T follicular helper cell (primary cell): ENCODE measurements around the gene PTGR1.
"Not testable (repeated sequence)": the region's sequence is repeated elsewhere in the genome, so short reads cannot be mapped to it uniquely, and the experiment has no call there.

Source experiments
- DNase-seq: peaks from one replicate; pipeline ENCODE4 v3.0.0-alpha.2; 2020; ENCODE audit warnings: low read depth

The PTGR1 gene

DNA sequence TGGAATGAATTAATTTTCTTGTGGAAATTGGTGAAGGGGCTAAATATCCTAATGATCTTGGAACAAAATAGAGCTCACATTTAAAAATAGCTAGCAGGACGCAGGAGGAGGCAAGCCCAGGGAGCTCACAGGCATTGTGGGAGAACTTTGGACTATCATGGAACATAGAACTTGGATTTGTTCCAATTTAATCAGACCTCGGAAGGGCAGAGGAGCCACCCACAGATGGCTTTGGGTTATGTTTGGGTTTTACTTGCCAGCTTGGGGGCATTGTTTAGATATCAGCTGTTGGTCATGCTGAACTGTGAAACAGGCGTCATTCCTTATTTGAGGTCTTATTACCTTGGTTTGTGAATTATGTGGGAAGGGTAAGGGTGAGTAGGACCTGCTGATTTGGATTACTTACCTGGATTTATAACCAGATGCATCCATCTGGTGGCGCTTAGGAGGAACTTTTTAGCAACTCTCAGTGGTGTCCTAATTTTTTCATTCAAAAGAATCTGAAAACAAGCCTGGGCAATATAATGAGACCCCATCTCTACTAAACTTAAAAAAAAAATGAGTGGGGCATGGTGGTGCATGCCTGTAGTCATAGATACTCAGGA, 14.1 kb upstream of the PTGR1 start:
- DNase-seq: no peak

DNA sequence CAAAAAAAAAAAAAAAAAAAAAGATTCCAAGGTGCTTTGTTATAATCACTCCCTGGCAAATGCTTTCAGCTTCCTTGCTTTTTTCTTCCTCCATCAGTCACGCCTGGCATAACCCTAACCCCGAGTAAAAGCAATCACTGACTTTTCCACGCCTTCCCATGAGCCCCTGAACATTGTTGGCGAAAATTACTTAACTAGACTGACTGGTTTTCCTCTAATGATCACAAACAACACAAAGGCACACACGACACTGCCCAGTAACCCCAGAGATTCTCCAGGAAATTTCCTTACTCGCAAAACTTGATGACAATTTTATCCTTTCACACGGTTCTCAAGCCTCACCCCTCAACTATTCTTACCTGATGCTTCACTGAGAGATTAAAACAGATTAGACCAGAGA, 11.4 kb upstream of the PTGR1 start:
- no peak for DNase-seq

DNA sequence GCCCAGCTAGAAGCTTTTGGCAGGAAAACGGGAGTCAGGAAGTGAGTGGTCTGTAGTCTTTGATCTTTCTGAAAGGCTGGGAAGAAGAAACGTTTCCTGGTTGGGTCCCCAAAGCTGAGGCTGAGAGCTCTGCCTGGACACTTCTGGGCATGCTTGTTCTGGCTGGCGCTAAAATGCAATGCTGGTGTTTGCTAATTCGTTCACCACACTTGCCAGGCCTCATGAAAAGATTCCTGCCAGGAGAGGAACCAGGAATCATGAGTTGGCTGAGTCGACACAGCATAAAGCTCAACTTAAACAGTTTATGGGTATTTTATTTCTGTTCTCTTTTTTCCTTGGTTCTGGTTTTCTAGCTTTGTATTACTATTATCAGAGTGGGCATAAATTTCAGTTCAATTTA, 10.7 kb upstream of the PTGR1 start:
- DNase-seq: no peak

DNA sequence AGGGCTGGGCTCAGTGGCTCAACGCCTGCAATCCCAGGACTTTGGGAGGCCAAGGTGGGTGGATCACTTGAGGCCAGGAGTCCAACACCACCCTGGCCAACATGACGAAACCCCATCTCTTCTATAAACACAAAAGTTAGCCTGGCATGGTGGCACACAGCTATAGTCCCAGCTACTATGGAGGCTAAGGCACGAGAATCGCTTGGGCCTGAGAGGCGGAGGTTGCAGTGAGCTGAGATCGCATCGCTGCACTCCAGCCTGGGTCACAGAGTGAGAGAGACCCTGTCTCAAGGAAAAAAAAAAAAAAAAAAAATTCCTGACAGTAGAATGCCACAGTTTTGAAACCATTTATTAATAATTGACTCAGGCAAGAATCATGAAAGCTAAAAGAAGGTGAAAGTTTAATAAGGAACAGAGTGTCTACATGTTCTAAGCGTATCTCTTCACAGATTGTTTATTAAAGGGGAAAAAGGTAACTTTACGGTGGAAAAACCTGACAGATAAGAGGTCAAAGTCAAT, 5.7 kb upstream of the PTGR1 start:
- DNase-seq: no peak

DNA sequence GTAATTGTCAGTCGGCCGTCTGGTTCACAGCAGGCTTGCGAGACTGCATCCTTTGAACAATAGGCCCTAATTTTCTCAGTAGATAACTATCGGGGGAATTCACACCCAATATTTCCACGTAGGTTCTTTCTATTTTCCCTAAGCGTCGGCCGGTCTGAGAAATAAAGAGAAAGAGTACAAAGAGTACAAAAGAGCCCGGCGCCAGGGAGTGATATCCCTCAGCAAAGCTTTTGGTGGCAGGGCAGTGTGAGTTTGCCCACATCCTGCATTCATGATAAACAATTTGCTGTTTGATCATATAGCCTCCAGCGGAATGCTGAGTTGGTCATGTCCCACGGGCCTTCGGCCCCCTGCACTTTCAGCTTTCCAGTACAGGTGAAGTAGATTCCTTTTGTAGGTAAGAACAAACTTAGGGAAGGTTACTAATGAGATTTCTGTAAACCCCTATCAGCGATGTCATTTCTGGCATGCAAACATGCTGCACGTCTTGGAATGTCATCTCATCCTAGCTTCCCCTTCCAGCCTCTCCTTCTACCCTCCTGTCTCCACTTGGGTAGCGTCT, 4.7 kb upstream of the PTGR1 start:
- DNase-seq: no peak

DNA sequence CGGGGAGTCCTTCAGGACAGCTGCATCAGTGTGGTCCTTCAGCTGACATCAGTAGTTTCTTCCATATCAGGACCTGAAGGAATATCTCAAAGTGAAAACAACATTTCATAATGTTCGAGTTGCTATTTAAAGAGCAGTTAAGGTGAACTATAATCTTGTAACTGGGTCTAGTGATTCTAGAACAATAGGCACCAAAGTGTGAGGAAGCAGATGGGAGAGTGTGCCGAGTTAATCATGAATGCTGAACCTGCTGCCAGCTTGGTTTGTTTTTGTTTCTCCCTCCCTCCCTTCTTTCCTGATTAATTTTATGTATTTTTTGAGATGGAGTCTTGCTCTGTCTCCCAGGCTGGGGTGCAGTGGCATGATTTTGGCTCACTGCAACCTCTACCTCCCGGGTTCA, 3.6 kb upstream of the PTGR1 start:
- DNase-seq: no peak

DNA sequence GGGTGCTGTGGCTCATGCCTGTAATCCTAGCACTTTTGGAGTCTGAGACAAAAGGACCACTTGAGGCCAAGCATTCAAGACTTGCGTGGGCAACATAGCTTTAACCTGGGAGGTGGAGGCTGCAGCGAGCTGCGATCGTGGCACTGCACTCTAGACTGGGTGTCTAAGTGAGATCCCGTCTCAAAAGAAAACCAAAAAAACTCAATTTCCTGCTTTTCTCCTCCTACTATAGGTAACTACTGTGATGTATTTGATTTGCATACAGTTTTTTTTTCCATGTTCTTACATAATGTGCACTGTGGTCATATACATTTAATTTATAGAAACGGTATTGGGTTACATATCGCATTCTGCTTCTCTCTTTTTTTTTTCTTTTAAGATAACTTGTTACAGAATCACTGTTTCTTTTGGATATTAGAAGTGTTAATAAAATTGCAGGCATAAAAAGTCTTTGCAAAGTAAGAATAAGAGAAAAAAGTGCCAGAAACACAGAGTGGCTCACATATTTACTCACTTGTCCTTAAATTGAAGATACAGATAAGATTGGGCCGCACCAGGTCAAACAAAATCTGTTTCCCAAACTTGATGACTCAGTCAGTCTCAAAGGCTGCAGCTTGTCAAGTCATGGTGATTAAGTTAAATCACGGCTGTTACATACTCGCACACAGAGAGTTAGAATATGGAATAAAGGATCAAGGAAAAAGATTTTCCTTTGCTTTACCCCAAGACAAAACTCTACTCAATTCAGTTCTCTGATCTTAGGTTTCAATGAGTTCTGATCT, 2.0 kb upstream of the PTGR1 start:
- no peak for DNase-seq

DNA sequence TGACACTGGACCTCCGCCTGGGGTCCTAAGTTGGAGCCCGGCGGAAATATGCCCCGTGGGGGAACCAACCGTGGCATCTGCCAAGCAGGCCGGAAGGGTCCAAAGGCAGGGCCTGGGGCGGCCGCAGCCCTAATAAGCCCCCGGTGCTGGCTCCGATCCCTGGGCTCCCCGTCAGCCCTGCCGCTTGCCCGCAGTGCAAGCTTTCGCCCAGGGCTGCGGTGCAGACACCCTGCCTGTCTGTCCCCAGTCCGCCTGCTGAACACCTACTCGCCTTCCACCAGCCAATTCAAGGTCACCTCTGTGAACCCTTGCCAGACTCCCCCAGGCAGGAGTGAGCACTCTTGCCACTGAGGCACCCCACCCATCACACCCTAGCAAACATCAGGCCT, 502 bp upstream of the PTGR1 start:
- no peak for DNase-seq

DNA sequence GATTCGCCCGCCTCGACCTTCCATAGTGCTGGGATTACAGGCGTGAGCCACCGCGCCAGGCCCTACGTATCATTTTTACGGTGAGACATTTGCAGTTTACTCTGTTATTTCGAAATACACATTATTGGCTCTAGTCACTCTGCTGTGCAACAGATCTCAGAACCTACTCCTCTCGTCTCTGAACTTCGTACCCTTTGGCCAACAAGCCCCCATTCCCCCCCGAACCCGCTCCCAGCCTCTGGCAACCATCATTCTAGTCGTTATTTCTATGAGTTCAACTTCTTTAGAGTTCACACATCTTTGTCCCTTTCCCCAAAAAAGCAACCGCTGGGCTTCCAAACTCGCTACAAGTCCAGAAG, 735 bp downstream of the PTGR1 start:
- DNase-seq: no peak

DNA sequence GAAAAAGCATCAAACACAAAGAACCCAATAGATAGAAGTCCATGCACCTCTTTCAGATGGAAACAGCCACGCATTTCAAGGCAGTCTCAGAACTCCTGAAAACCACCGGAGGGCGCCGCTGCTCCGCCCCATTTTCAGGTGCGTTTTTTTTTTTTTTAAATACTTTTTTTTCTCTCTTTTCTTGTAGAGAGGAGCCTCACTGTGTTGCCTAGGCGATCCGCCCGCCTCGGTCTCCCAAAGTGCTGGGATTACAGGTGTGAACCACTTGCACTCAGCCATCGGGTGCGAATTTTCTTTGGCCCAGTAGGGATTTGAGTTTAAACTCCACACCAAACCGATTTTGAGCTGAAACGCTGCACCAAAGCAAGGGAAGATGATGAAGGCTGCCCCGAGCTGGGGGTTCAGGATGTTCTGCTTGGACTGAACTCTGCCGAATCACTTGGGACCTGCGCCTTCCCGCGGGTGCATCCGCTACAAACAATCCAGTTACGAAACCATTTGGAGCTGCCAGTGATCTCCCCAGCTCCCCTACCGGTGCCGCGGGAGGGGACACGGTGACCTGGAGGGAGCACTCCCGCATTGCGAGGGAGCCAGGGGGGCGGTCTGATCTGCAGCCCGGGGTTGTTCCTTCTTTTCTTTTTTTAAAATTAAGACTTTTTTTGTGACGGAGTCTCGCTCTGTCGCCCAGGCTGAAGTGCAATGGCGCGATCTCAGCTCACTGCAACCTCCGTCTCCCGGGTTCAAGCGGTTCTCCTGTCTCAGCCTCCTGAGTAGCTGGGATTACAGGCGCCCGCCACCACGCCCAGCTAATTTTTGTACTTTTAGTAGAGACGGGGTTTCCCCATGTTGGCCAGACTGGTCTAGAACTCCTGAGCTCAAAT, 1.4 kb downstream of the PTGR1 start:
- peak; percentile 43 for DNase-seq

DNA sequence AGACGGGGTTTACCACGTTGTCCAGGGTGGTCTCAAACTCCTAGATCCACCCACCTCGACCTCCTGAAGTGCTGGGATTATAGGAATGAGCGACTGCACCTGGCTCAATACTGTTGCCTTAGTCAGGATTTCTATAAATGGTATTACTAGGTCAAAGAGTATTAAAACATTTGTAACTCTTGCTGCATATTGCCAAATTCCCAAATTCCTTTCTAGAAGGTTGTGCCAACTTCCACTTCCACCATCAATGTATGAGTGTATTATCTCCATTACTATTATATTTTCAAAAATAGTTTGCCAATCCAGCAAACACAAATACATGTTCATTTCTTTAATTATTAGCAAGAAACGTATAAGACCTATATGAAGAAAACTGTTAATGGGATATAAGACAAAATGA, 10.6 kb downstream of the PTGR1 start:
- DNase-seq: no peak

DNA sequence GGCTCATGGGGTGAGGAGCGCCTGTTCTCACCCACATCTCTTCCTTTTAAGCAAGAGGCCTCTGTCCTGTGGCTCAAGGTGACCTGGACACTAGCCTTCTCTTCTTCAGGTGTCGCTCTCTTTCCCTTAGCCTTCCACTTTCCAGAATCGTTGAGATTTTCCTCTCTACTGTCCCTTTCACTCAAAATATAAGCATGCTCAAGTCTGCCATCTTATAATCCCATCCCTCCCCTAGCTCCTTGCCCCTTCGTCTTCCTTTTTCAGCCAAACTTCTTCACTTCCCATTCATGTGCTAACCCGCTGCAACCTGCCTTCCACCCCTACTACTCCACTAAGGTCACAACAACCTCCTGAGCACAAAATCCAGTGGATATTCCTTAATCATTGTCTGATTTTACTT, 13.1 kb downstream of the PTGR1 start:
- no peak for DNase-seq

DNA sequence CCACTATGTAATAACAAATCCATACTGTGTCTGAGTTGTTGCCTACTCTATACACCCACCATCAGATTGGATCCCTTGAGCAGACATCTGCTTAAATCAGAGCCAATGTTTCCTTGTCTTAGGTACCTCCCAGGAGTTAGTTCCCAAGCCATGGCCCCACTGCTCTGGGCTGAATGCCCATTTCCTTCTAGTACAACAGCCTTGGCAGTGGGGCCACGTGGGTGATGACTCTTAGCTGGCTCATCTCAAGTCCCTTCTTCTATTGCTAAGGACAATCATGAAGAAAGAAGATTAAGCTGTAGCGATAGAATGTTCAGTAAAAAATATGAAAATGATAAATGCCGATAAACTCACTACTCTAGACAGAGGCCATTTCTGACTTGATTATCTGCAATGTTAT, 16.6 kb downstream of the PTGR1 start:
- no peak for DNase-seq

DNA sequence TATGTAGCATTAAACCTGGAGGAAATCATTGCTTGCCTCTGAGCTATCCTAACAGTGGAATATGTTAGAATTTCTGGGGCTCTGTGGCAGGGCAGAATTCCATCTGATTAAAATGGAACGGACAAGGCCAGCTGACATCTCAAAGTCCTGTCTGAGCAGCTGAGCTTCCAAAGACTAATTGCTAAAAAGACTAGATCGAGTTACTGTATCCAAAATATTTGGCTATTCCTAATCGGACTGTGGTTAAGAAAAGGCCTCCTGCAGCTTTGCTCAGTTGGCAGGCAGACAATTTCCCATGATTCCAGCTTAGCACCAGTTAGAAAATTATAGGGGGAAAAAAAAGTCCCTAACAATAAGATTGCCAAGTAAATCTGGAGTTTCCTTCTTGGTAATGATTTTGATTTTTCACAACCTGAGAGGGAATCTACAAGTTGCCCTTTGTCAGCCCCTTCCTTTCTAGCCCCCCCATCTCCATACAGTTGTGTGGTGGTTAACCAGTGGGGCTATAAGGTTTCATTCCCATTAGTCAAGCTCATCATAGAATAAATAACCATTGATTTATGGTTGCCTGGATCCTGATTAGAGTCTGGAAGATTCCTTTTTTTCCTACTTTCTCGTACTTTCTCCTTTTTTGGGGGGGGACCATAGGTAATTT, 26.4 kb downstream of the PTGR1 start:
- no peak for DNase-seq

DNA sequence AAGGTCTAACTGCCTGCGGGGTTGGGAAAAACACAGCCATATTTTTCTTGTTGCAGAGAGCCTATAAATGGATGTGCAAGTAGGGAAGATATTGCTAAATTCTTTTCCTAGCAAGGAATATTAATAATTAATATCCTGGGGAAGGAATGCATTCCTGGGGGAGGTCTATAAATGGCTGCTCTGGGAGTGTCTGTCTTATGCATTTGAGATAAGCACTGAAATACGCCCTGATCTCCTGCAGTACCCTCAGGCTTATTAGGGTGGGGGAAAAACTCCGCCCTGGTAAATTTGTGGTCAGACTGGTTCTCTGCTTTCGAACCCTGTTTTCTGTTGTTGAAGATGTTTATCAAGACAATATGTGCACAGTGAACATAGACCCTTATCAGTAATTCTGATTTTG, 31.3 kb downstream of the PTGR1 start:
- DNase-seq: not testable (repeated sequence)

DNA sequence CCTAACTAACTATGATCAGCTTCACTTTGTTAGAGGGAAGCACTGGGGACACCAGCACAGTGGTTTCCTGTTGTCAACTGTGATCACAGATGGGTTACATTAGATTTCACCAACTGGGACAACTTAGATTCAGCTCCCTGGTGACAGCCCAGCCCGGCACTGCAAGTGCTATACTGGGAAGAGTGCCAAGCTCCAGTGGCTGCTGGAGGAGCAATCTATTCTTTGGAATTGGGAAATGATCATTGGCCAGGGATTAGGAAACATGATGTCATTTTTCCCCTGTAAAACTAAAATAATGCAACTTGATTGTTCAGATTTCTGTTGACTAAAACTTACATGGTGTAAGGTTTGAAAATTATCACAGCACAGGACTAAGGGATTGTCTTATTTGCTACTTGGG, 33.2 kb downstream of the PTGR1 start:
- DNase-seq: no peak

DNA sequence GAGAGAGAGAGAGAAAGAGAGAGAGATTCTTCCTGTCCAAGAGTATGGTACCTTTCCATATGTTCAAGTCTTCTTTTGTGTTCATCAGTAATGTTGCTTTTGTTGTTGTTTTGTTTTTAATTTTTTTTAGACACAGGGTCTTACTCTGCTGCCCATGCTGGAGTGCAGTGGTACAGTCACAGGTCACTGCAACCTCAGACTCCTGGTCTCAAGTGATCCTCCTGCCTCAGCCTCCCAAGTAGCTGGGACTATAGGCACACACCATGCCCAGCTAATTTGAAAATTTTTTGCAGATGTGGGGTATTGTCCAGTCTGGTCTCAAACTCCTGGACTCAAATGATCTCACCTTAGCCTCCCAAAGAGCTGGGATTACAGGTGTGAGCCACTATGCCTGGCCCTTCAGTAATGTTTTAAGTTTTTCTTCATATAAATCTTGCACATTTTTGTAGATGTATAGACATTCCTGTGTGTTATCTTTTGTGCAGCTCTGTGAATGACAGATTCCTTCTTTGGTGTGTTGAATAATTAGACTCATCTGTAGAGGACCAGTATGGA, 38.2 kb downstream of the PTGR1 start:
- no peak for DNase-seq

DNA sequence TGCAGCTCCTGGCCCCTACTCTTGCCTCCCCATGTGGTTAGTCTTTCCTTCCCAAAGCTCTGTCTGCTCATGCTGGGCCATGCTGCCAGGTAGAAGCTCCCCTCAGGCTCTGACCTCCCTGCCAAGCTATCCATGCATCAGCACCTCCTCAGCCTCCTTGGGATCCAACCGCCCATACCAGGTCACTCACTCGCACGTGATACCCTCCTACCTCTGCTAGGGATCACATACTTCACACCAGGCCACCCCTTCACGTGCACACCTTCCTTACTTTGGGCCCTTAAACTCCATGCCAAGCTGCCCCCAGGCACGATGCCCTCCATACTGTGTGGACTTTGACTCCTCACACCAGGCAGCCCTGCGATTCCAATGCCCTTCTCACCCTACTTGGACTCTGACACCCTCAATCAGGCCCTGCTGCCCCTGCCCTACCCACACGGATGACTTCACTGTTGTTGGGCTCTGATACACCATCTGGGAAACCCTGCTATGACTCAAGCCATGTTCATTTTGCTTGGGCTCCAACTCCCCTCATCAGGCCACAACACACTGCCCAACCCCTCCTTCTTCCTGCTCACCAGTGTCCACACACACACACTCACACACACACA, 40.3 kb downstream of the PTGR1 start:
- DNase-seq: no peak

DNA sequence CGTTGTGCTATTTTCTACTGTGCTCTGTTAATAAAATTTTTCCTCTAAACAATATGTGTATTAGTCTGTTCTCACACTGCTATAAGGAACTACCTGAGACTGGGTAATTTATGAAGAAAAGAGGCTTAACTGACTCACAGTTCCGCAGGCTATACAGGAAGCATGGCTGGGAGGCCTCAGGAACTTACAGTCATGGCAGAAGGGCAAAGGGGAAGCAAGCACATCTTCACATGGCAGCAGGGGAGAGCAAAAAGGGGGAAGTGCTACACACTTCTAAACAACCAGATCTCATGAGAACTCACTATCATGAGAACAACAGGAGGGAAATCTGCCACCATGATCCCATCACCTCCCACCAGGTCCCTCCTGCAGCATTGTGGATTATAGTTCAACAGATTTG, 44.0 kb downstream of the PTGR1 start:
- DNase-seq: not testable (repeated sequence)

DNA sequence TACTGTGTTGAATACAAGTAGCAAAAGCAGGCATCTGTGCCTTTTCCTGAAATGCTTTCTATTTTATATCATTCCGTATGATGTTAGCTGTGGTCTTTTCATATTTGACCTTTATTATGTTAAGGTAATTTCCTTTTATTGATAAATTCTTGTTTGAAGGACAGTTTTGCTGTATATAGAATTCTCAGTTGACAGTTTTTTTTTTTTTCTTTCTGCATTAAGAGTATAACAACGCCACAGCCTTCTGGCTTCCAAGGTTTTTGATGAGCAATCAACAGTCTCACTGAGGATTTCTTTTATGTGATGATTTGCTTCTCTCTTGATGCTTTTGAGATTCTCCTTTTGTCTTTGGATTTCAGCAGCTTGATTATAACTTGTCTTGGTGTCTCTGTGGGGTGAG, 50.8 kb downstream of the PTGR1 start:
- no peak for DNase-seq
